IMR-90 (cell line): Measurements from ENCODE around the gene TECPR2. TPM values are rescaled to one million over a fixed set of nuclear protein-coding genes. Genes with fewer than 3 reads are reported as not detected.

Source experiments
- ATAC-seq: fragments of 200-7000 bp; cut with Tn5 transposase; 2 replicates; pipeline ENCODE4 v1.9.1; 2020; ENCODE audit warnings: low read depth, mild to moderate bottlenecking, moderate library complexity
- BruUV-seq: library from RNA; stranded (reverse); fragments of 400-500 nt; replicated peaks from 2 replicates; lab custom pipeline; 2021; lab: Mats Ljungman, UMichigan
- CTCF ChIA-PET: fragments of 300-600 bp; formaldehyde crosslinking; extraction: SDS; loops from one replicate; lab custom pipeline; 2021; ENCODE audit warnings: antibody characterized with exemption; lab: Yijun Ruan, JAX
- POLR2A ChIA-PET: fragments of 300-600 bp; sonication (Branson Sonifier 250); formaldehyde crosslinking; loops from one replicate; lab custom pipeline; 2022; ENCODE audit warnings: antibody characterized with exemption; ENCODE audit not compliant: unreplicated experiment; lab: Charles Lee
- DNase-seq: peaks from one replicate; pipeline ENCODE4 v3.0.0; 2013
- H2AFZ ChIP-seq: replicated peaks from 2 replicates; pipeline ENCODE3; 2013; ENCODE audit warnings: low read length, mild to moderate bottlenecking; ENCODE audit not compliant: poor library complexity
- H2AK5ac ChIP-seq: 2 replicates; pipeline ENCODE4 v1.6.1; 2013; ENCODE audit warnings: low read depth, low read length, inconsistent platforms
- H2AK9ac ChIP-seq: replicated peaks from 2 replicates; pipeline ENCODE3; 2013; ENCODE audit warnings: mild to moderate bottlenecking, low read depth, low read length, moderate library complexity; ENCODE audit not compliant: poor library complexity
- H2BK120ac ChIP-seq: 2 replicates; pipeline ENCODE4 v1.6.1; 2013; ENCODE audit warnings: low read depth, low read length, inconsistent platforms
- H2BK15ac ChIP-seq: 3 replicates; pipeline ENCODE4 v1.6.1; 2013; ENCODE audit warnings: low read depth, low read length, inconsistent platforms
- H2BK20ac ChIP-seq: 2 replicates; pipeline ENCODE4 v1.6.1; 2013; ENCODE audit warnings: low read depth, mild to moderate bottlenecking, inconsistent platforms, low read length, moderate library complexity
- H2BK5ac ChIP-seq: 2 replicates; pipeline ENCODE4 v1.6.1; 2013; ENCODE audit warnings: mild to moderate bottlenecking, low read depth, low read length, inconsistent platforms; ENCODE audit not compliant: poor library complexity, severe bottlenecking
- H3K14ac ChIP-seq: replicated peaks from 2 replicates; pipeline ENCODE4 v1.6.1; 2013; ENCODE audit warnings: low read depth, low read length, inconsistent platforms
- H3K18ac ChIP-seq: 2 replicates; pipeline ENCODE4 v1.6.1; 2013; ENCODE audit warnings: low read depth, low read length, control low read depth
- H3K23ac ChIP-seq: 2 replicates; pipeline ENCODE4 v1.6.1; 2013; ENCODE audit warnings: low read depth, low read length, inconsistent platforms
- H3K27ac ChIP-seq: 2 replicates; pipeline ENCODE4 v1.5.1; 2013; ENCODE audit warnings: mild to moderate bottlenecking, control low read depth, low read length; ENCODE audit not compliant: insufficient read depth
- H3K27me3 ChIP-seq: 2 replicates; pipeline ENCODE4 v1.6.1; 2013; ENCODE audit warnings: low read length; ENCODE audit not compliant: control insufficient read depth, insufficient read depth
- H3K36me3 ChIP-seq: 2 replicates; pipeline ENCODE4 v1.6.1; 2013; ENCODE audit warnings: low read length, mixed read lengths; ENCODE audit not compliant: control insufficient read depth, insufficient read depth
- H3K4ac ChIP-seq: 2 replicates; pipeline ENCODE4 v1.6.1; 2013; ENCODE audit warnings: low read depth, low read length, inconsistent platforms
- H3K4me1 ChIP-seq: 2 replicates; pipeline ENCODE4 v1.6.1; 2013; ENCODE audit warnings: low read length, mixed read lengths; ENCODE audit not compliant: control insufficient read depth, insufficient read depth
- H3K4me2 ChIP-seq: 2 replicates; pipeline ENCODE4 v1.6.1; 2013; ENCODE audit warnings: low read depth, mild to moderate bottlenecking, control low read depth, low read length, moderate library complexity
- H3K4me3 ChIP-seq: 2 replicates; pipeline ENCODE4 v1.5.1; 2013; ENCODE audit warnings: low read depth, mild to moderate bottlenecking, control low read depth, low read length, moderate library complexity; ENCODE audit not compliant: insufficient read depth
- H3K56ac ChIP-seq: 2 replicates; pipeline ENCODE4 v1.6.1; 2013; ENCODE audit warnings: low read length, inconsistent platforms; ENCODE audit not compliant: insufficient read depth; ENCODE audit errors: extremely low read depth
- H3K79me1 ChIP-seq, 2 experiments: 2 replicates each; pipeline ENCODE4 v1.6.1; 2013; ENCODE audit warnings: low read length in 2 of 2, inconsistent platforms in 1 of 2, low read depth in 1 of 2
- H3K9ac ChIP-seq: 2 replicates; pipeline ENCODE4 v1.6.1; 2013; ENCODE audit warnings: low read depth, low read length, control low read depth
- H3K9me1 ChIP-seq: 2 replicates; pipeline ENCODE4 v1.6.1; 2013; ENCODE audit warnings: low read length, inconsistent platforms; ENCODE audit not compliant: insufficient read depth
- H3K9me3 ChIP-seq: 2 replicates; pipeline ENCODE4 v1.6.1; 2013; ENCODE audit warnings: low read length; ENCODE audit not compliant: control insufficient read depth, insufficient read depth
- H4K20me1 ChIP-seq: 2 replicates; pipeline ENCODE4 v1.6.1; 2013; ENCODE audit warnings: low read length, inconsistent platforms; ENCODE audit not compliant: insufficient read depth
- H4K5ac ChIP-seq: 2 replicates; pipeline ENCODE4 v1.6.1; 2013; ENCODE audit warnings: mild to moderate bottlenecking, low read depth, low read length, control low read depth
- H4K8ac ChIP-seq, 2 experiments: 2 replicates each; pipeline ENCODE4 v1.6.1; 2013; ENCODE audit warnings: low read depth in 2 of 2, low read length in 2 of 2, control low read depth in 1 of 2, inconsistent platforms in 1 of 2
- H4K91ac ChIP-seq: 2 replicates; pipeline ENCODE4 v1.6.1; 2013; ENCODE audit warnings: low read depth, low read length, inconsistent platforms; ENCODE audit not compliant: insufficient read depth
- BHLHE40 ChIP-seq: fragments of 150-350 bp; IDR thresholded peaks from 2 replicates; pipeline ENCODE4 v1.6.1; 2016; ENCODE audit warnings: mild to moderate bottlenecking, low read depth, low read length
- CEBPB ChIP-seq: IDR thresholded peaks from 2 replicates; pipeline ENCODE4 v1.6.1; 2012; ENCODE audit warnings: low read depth, low read length, improper control_type of control experiment
- CHD1 ChIP-seq: IDR thresholded peaks from 2 replicates; pipeline ENCODE4 v1.6.1; 2012; ENCODE audit warnings: low read depth, low read length, improper control_type of control experiment
- CTCF ChIP-seq: conservative IDR thresholded peaks from 2 replicates; pipeline ENCODE4 v1.5.1; 2012; ENCODE audit warnings: mild to moderate bottlenecking, low read depth, low read length, improper control_type of control experiment
- ELK1 ChIP-seq: fragments of 150-350 bp; IDR thresholded peaks from 2 replicates; pipeline ENCODE4 v1.6.1; 2016; ENCODE audit warnings: low read depth, mild to moderate bottlenecking, low read length, moderate library complexity, borderline replicate concordance
- FOS ChIP-seq: fragments of 150-350 bp; IDR thresholded peaks from 2 replicates; pipeline ENCODE4 v1.6.1; 2016; ENCODE audit warnings: low read depth, low read length
- MAZ ChIP-seq: IDR thresholded peaks from 2 replicates; pipeline ENCODE4 v1.6.1; 2012; ENCODE audit warnings: low read depth, mild to moderate bottlenecking, low read length, improper control_type of control experiment, moderate library complexity, borderline replicate concordance
- MXI1 ChIP-seq: IDR thresholded peaks from 2 replicates; pipeline ENCODE4 v1.6.1; 2012; ENCODE audit warnings: low read depth, mild to moderate bottlenecking, low read length, moderate library complexity, borderline replicate concordance
- NFE2L2 ChIP-seq: fragments of 150-350 bp; IDR thresholded peaks from 2 replicates; pipeline ENCODE4 v1.6.1; 2016; ENCODE audit warnings: low read depth, mild to moderate bottlenecking, low read length
- POLR2A ChIP-seq: IDR thresholded peaks from 2 replicates; pipeline ENCODE4 v1.6.1; 2012; ENCODE audit warnings: mild to moderate bottlenecking, low read depth, low read length
- RAD21 ChIP-seq: IDR thresholded peaks from 2 replicates; pipeline ENCODE4 v1.6.1; 2012; ENCODE audit warnings: low read length, improper control_type of control experiment
- RFX5 ChIP-seq: IDR thresholded peaks from 2 replicates; pipeline ENCODE4 v1.8.0; 2012; ENCODE audit warnings: low read depth, mild to moderate bottlenecking, low read length, moderate library complexity
- SMC3 ChIP-seq: fragments of 150-350 bp; IDR thresholded peaks from 2 replicates; pipeline ENCODE4 v1.6.1; 2016; ENCODE audit warnings: low read depth, mild to moderate bottlenecking, antibody characterized with exemption, low read length, moderate library complexity
- WGBS, 2 experiments: methylation state at CpG; one replicate each; pipeline versions ENCODE4 v1.1.5 to v1.1.7; 2013; ENCODE audit warnings: missing lambda C conversion rate in 2 of 2; ENCODE audit not compliant: insufficient read length in 1 of 2; ENCODE audit errors: extremely low coverage in 2 of 2; 5-methylcytosine and 5-hydroxymethylcytosine counted together
- dilution Hi-C: fragments of 300-500 bp; cut with HindIII; formaldehyde crosslinking; loops from one replicate; pipeline ENCODE4 v1.14.3; 2018; ENCODE audit warnings: low sequenced_read_pairs; ENCODE audit not compliant: unreplicated experiment
- in situ Hi-C: fragments of 300-500 bp; cut with MboI; formaldehyde crosslinking; loops from 3 replicates; pipeline ENCODE4 v1.14.3; 2019; ENCODE audit warnings: low sequenced_read_pairs, inconsistent platforms, mixed read lengths
- intact Hi-C: fragments of 100-400 bp; cut with micrococcal nuclease; formaldehyde crosslinking; loops from 2 replicates; pipeline ENCODE4 v1.10.0; 2022
- polyA plus RNA-seq, 3 experiments: library from polyadenylated mRNA; depleted of rRNA; stranded (reverse); fragments of >200 nt; gene quantifications; 2 replicates each; pipeline ENCODE4 v1.2.3, GENCODE V29; 2012; ENCODE audit warnings: low replicate concordance in 1 of 3
- total RNA-seq: library from RNA; depleted of rRNA; stranded (reverse); fragments of >200 nt; gene quantifications from 2 replicates; pipeline ENCODE4 v1.2.3, GENCODE V29; 2012

The TECPR2 gene
- total and polyA plus RNA-seq, 2 of the 4 experiments (the other 2 are of a cell fraction), result 9.5 to 11.7 TPM

- Histone ChIP-seq H3K4ac (no peak overlapping the region), H3K18ac (no peak overlapping the region), H2BK5ac (no peak overlapping the region), H3K9me3 (0 out of 2 replicates have a peak, but pooled peaks cover 2% of the 10 kb centered on the region), H3K4me3 (no peak overlapping the region), H3K36me3 (no peaks in the 10 kb centered on the region), H3K23ac (no peak overlapping the region), H2AK5ac (no peak overlapping the region), H3K4me2 (no peak overlapping the region), H2BK20ac (no peak overlapping the region), H3K27ac (no peak overlapping the region), H3K9ac (no peak overlapping the region), H2AK9ac (no peak overlapping the region), H3K4me1 (peaks cover 6% of the 10 kb centered on the region; the same call in 1 of the 2 replicates), H3K14ac (no peak overlapping the region), H4K20me1 (no peaks in the 10 kb centered on the region), H3K56ac (no peak overlapping the region), H3K27me3 (peaks cover 16% of the 10 kb centered on the region), H3K79me1 (no peaks in the 10 kb centered on the region), H2BK15ac (no peak overlapping the region), H2BK120ac (no peak overlapping the region), H2AFZ (no peak overlapping the region), H4K5ac (no peak overlapping the region), H3K9me1 (no peaks in the 10 kb centered on the region), H4K8ac (no peak overlapping the region), H4K91ac (no peak overlapping the region)
- peak; percentile 25; the same call in 1 of the 2 replicates for ATAC-seq
- no TSS peak for BruUV-seq
- TF ChIP-seq ELK1, result no peak
- no peak for TF ChIP-seq SMC3
- TF ChIP-seq NFE2L2, result no peak
- no peak for TF ChIP-seq FOS
- TF ChIP-seq BHLHE40, result no peak
- no peak for TF ChIP-seq RFX5
- TF ChIP-seq MXI1, result no peak
- no peak for TF ChIP-seq CTCF
- no peak for TF ChIP-seq CEBPB
- TF ChIP-seq RAD21, result no peak
- TF ChIP-seq MAZ, result no peak
- TF ChIP-seq CHD1, result no peak
- no peak for TF ChIP-seq POLR2A
- dilution Hi-C loops (no loop called here), intact Hi-C loops (no loop called here), in situ Hi-C loops (no loop called here)
- ChIA-PET CTCF (interaction anchor here (1.1 kb wide), 1 partner anchor 24 kb away, joined by 3 read pairs; no protein-coding TSS in a partner anchor), POLR2A (interaction anchor here (0.6 kb wide), 1 partner anchor 832 kb away, joined by 14 read pairs; no protein-coding TSS in a partner anchor)
- no CpG with 5 or more reads among the region's 3 CpGs for WGBS, 2 experiments
- no peak for DNase-seq
Observed at GRCh38 chr14:102548616-102549240, 186.0 kb downstream of the TECPR2 start.
